T-helper 1 cell treated with Interleukin-12 subunit alpha and Interleukin-12 subunit beta and Interleukin-4 antibody, amounts not matched to agents 30 μg/mL and 1 μg/mL, for 36 hours (primary cell): Measurements from ENCODE around the gene CTIF.

ENCODE experiments used
- H3K27ac Mint-ChIP-seq: one replicate; pipeline ENCODE4 v1.8.0; 2021; ENCODE audit warnings: mild to moderate bottlenecking, mixed read lengths
- H3K27me3 Mint-ChIP-seq: one replicate; pipeline ENCODE4 v1.8.0; 2021; ENCODE audit warnings: low read depth, mixed read lengths
- H3K36me3 Mint-ChIP-seq: one replicate; pipeline ENCODE4 v1.8.0; 2021; ENCODE audit warnings: low read depth, mixed read lengths
- H3K4me1 Mint-ChIP-seq: one replicate; pipeline ENCODE4 v1.8.0; 2021; ENCODE audit warnings: low read depth, mixed read lengths
- H3K4me3 Mint-ChIP-seq: one replicate; pipeline ENCODE4 v1.8.0; 2021; ENCODE audit warnings: mild to moderate bottlenecking, moderate library complexity, mixed read lengths
- H3K9me3 Mint-ChIP-seq: one replicate; pipeline ENCODE4 v1.8.0; 2021; ENCODE audit warnings: mixed read lengths

Gene CTIF

DNA sequence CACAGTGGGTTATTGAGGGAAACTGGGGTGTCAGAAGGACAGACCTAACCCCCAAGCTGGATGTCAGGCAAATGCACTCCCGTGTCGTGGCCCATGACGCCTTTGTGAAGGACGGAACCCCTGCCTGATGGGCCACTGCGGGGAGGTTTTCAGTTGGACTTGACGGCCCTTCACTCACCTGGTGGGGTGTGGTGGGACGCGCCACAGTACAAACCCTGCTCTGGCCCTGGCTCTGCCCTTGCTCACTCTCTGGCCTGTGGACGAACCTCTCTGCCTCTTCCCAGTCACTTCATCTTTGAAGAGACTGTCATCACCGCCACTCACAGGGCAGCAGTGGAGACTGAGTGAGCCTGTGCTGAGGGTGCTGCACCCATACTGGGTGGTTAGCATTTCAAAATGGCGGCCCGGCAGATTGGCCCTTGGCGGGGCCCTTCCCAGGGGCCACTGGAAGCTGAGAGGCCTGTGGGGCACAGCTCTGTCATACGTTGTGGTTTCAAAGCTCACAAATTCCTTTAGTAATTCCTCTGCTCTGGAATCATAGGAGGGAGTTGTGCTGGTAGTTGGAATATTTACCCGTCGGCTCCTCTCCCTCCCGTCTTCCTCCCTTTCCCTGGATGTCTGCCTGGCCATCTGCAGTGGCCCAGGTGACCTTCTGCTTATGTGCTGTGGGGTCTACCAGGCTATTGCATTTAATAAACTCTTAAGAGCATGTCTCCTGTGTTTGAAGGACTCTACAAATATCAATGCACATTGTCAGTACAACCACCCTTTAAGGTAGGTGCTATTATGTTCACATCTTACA is 200.6 kb downstream of the CTIF start:
- Mint-ChIP-seq H3K4me3 (no peak overlapping the region), H3K4me1 (peaks cover 4% of the 10 kb centered on the region), H3K9me3 (no peaks in the 10 kb centered on the region), H3K27ac (no peak overlapping the region), H3K27me3 (peaks cover 4% of the 10 kb centered on the region), H3K36me3 (no peaks in the 10 kb centered on the region)

DNA sequence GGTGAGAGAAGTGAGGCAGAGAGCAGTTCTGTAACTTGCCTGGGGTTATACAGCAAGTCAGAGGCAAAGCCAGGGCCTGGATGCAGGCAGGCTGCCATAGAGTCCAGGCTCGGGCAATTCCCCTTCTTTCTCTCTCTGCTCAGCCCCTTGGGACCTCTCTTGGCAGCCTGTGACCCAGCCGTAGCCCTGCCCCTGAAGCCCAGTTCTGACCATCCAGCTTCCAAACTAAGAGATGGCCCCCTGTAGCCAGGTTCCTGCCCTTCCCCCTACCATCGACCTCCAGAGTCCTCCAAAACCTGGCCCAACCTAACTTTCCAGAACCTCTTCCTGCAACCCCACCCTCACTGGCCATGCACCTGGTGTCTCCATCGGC is 201.2 kb downstream of the CTIF start:
- no peak overlapping the region for H3K27ac Mint-ChIP-seq
- no peaks in the 10 kb centered on the region for H3K9me3 Mint-ChIP-seq
- H3K4me1 Mint-ChIP-seq: peaks cover 2% of the 10 kb centered on the region
- H3K27me3 Mint-ChIP-seq: peaks cover 4% of the 10 kb centered on the region
- no peaks in the 10 kb centered on the region for H3K36me3 Mint-ChIP-seq
- no peak overlapping the region for H3K4me3 Mint-ChIP-seq

DNA sequence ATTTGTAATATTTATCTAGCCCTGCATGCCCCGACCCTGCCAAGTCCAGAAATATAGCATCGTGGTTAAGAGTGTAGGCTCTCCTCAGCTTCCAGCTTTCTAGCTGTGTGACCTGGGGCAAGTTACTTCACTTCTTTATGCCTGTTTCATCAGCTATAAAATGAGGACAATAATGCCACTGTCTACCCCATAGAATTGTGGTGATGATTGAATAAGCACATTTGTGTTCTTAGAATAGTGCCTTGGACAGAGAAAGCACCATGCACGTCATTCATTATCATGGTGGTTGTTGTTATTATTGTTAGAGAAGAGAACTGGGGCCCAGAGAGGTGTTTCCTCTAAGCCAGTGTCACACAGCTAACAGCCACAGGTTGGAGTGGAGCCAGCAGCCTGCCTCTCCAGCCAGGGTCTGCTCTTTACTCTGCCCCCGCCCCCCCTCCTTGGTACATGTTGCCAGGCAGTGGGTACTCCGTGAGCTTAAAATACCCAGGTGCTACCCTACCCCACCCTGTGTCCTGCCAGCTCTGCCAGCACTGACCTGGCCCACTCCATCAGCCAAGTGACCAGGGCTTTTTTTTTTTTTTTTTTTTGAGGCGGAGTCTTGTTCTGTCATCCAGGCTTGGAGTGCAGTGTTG is 202.1 kb downstream of the CTIF start:
- H3K4me1 Mint-ChIP-seq: no peaks in the 10 kb centered on the region
- no peaks in the 10 kb centered on the region for H3K36me3 Mint-ChIP-seq
- no peak overlapping the region for H3K27ac Mint-ChIP-seq
- H3K4me3 Mint-ChIP-seq: no peak overlapping the region
- peaks cover 4% of the 10 kb centered on the region for H3K27me3 Mint-ChIP-seq
- no peaks in the 10 kb centered on the region for H3K9me3 Mint-ChIP-seq

DNA sequence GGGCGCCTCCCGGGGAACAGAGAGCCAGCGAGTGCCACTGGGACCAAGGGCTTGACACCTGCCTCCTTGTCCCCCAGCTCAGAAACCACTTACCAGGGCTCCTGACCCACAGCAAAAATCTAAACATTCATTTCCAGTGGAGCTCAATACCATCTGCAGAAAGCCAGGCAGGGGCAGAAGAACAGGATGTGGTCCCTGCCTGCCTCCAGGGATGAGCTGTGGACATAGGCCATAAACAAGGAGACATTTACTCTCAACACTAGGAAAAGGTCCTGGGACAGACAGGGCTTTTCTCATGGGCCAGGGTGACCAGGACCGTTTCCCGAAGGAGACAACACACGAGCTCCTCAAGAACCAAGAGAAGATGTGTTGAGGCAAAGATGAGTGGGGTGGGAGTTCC is 203.0 kb downstream of the CTIF start:
- H3K27ac Mint-ChIP-seq: no peak overlapping the region
- H3K36me3 Mint-ChIP-seq: no peaks in the 10 kb centered on the region
- peaks cover 4% of the 10 kb centered on the region for H3K27me3 Mint-ChIP-seq
- H3K4me3 Mint-ChIP-seq: no peak overlapping the region
- H3K9me3 Mint-ChIP-seq: no peaks in the 10 kb centered on the region
- no peaks in the 10 kb centered on the region for H3K4me1 Mint-ChIP-seq

DNA sequence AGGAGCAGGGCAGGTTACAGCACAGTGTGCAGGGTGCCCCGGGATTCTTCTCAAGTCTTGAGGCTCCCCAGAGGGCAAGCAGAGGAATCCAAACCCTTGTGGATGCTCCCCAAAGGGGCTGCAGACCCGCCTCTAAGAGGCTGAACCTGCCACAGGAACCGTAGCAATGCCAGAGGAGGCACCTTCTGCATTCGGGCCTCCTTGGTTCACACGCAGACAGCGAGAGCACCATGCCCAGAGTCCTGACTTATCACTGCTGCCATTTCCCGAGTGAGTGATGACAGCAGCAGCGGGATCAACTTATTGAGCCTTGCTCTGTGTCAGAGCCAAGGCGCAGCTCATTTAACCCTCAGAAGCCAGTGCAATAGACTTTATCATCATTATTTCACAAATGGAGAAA is 203.5 kb downstream of the CTIF start:
- Mint-ChIP-seq H3K4me1 (no peaks in the 10 kb centered on the region), H3K27me3 (peaks cover 4% of the 10 kb centered on the region), H3K4me3 (no peak overlapping the region), H3K9me3 (no peaks in the 10 kb centered on the region), H3K36me3 (no peaks in the 10 kb centered on the region), H3K27ac (no peak overlapping the region)

DNA sequence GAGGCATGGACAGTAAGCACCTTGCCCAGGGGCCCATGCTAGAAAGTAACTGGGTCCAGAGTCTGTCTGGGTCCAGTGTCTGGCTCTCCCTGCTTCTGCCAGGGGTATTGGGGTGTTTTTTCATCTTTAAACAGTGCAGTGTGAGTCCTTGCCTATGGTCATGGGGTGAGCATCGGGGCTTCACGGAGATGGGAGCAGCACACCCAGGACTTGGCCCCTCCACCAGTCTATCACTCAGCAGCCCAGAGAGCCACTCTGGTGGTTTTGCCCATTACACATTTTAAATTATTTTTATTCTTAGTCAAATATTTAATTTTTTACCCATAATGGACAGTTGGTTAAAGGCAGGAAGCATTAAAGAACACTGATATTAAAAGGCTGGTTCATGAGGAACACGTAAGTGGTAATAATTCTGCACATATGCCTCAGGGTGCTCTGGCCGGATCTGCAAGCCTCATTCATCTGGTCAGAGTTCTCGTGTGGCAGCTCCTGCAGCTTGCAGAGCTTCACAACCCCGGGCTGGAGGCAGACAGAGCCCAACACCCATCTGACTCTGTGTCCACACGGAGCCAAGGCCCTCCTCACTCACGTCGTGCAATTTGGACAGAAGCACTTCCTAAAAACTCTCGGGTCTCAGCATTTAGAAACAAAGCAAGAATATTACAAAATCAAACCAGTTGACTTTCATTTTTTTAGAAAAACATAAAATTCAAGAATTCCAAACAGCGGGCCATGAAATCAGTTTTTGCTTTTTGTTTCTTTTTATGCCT is 204.1 kb downstream of the CTIF start:
- no peaks in the 10 kb centered on the region for H3K36me3 Mint-ChIP-seq
- no peak overlapping the region for H3K27ac Mint-ChIP-seq
- no peak overlapping the region for H3K4me3 Mint-ChIP-seq
- H3K9me3 Mint-ChIP-seq: no peaks in the 10 kb centered on the region
- no peaks in the 10 kb centered on the region for H3K4me1 Mint-ChIP-seq
- H3K27me3 Mint-ChIP-seq: peaks cover 4% of the 10 kb centered on the region

- Mint-ChIP-seq H3K27me3 (peaks cover 4% of the 10 kb centered on the region), H3K36me3 (no peaks in the 10 kb centered on the region), H3K4me1 (no peaks in the 10 kb centered on the region), H3K9me3 (no peaks in the 10 kb centered on the region), H3K4me3 (no peak overlapping the region), H3K27ac (no peak overlapping the region)
Observed at GRCh38 chr18:48743886-48744285, 205.1 kb downstream of the CTIF start.

DNA sequence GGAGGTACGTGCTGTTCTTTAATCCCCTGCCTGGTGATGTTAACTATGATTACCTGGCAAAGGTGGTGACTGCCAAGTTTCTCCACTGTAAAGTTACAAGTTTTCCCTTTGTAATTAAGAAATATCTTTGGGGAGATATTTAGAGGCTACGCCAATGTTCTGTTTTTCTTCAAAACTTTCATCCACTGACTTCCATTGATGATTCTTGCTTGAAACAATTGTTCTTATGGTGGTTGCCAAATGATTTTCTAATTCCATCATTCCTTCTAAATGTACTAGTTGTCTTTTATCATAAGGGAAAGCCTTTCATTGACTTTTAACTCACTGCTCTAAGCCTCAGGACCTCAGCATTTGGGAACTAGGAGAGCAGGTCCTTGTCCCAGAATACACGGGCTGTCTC is 206.5 kb downstream of the CTIF start:
- Mint-ChIP-seq H3K36me3 (no peaks in the 10 kb centered on the region), H3K9me3 (no peaks in the 10 kb centered on the region), H3K27me3 (peaks cover 4% of the 10 kb centered on the region), H3K4me3 (no peak overlapping the region), H3K27ac (no peak overlapping the region), H3K4me1 (no peaks in the 10 kb centered on the region)

GRCh38 chr18:48749768-48750167 is 210.9 kb downstream of the CTIF start:
- no peaks in the 10 kb centered on the region for H3K4me1 Mint-ChIP-seq
- no peaks in the 10 kb centered on the region for H3K36me3 Mint-ChIP-seq
- peaks cover 3% of the 10 kb centered on the region for H3K27me3 Mint-ChIP-seq
- H3K27ac Mint-ChIP-seq: no peak overlapping the region
- no peaks in the 10 kb centered on the region for H3K9me3 Mint-ChIP-seq
- H3K4me3 Mint-ChIP-seq: no peak overlapping the region

- Mint-ChIP-seq H3K27me3 (peaks cover 3% of the 10 kb centered on the region), H3K9me3 (no peaks in the 10 kb centered on the region), H3K27ac (no peak overlapping the region), H3K36me3 (no peaks in the 10 kb centered on the region), H3K4me3 (no peak overlapping the region), H3K4me1 (no peaks in the 10 kb centered on the region)
Observed at GRCh38 chr18:48750485-48751175, 211.8 kb downstream of the CTIF start.

- Mint-ChIP-seq H3K9me3 (no peaks in the 10 kb centered on the region), H3K27me3 (peaks cover 3% of the 10 kb centered on the region), H3K36me3 (no peaks in the 10 kb centered on the region), H3K27ac (no peak overlapping the region), H3K4me3 (no peak overlapping the region), H3K4me1 (peaks cover 2% of the 10 kb centered on the region)
Observed at GRCh38 chr18:48751727-48752468, 213.1 kb downstream of the CTIF start.

GRCh38 chr18:48752478-48752877 is 213.6 kb downstream of the CTIF start:
- no peak overlapping the region for H3K27ac Mint-ChIP-seq
- no peaks in the 10 kb centered on the region for H3K9me3 Mint-ChIP-seq
- no peak overlapping the region for H3K4me3 Mint-ChIP-seq
- no peaks in the 10 kb centered on the region for H3K36me3 Mint-ChIP-seq
- H3K27me3 Mint-ChIP-seq: peaks cover 3% of the 10 kb centered on the region
- H3K4me1 Mint-ChIP-seq: peaks cover 4% of the 10 kb centered on the region

GRCh38 chr18:48752928-48753327 is 214.1 kb downstream of the CTIF start:
- peaks cover 3% of the 10 kb centered on the region for H3K27me3 Mint-ChIP-seq
- H3K4me3 Mint-ChIP-seq: no peak overlapping the region
- no peak overlapping the region for H3K27ac Mint-ChIP-seq
- no peaks in the 10 kb centered on the region for H3K36me3 Mint-ChIP-seq
- no peaks in the 10 kb centered on the region for H3K9me3 Mint-ChIP-seq
- peaks cover 4% of the 10 kb centered on the region for H3K4me1 Mint-ChIP-seq

- Mint-ChIP-seq H3K9me3 (no peaks in the 10 kb centered on the region), H3K4me1 (peaks cover 4% of the 10 kb centered on the region), H3K4me3 (no peak overlapping the region), H3K27ac (no peak overlapping the region), H3K36me3 (no peaks in the 10 kb centered on the region), H3K27me3 (peaks cover 3% of the 10 kb centered on the region)
Observed at GRCh38 chr18:48753691-48754090, 214.9 kb downstream of the CTIF start.
